Cortex of kidney (tissue), 1 donor: ENCODE data around the gene AGRN.

ENCODE experiments used
- DNase-seq: peaks from one replicate; lab custom pipeline; 2025; lab: John Stamatoyannopoulos, UW

AGRN gene

GRCh38 chr1:1038694-1039093 is 18.8 kb downstream of the AGRN start:
- DNase-seq = no peak

- no peak for DNase-seq
These were observed 19.4 kb downstream of the AGRN start for GRCh38 chr1:1039145-1039910.

DNA sequence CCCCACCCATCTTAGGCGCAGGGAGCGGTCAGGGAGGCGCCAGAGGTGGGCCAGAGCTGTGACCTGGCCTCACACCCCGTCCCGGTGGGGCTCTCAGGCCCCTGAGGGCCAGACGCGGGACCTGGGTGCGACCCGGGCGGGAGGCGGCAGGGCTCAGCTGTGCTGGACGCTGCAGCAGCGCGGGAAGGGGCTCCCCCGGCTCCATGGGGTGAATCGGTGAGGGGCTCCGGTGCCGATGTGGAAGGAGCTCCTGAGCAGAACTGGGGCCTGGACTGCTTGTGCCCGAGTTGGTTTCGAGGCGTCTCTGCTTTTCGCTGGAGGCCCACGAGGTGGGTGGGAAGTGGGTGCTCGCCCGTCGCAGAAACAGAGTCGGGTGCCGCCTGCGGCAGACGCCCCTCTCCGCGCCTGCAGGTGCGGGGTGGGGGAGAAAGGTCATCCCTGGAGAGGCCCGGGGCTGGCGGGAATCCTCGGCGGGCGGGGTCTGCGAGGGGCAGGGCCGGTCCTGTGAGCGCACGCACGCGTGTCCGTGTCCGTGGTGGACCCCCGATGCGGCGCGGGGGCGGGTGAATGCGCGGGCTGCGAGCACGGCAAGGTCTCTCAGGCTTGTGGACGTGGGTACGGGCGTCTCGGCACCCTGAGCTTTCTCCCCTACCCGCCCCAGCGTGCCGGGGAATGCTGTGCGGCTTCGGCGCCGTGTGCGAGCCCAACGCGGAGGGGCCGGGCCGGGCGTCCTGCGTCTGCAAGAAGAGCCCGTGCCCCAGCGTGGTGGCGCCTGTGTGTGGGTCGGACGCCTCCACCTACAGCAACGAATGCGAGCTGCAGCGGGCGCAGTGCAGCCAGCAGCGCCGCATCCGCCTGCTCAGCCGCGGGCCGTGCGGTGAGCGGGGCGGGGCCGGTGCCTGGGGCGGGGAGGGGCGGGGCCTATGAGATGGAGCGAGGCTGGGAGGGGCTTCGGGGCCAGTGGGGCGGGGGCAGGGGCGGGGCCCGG is 20.4 kb downstream of the AGRN start:
- DNase-seq = no peak

DNA sequence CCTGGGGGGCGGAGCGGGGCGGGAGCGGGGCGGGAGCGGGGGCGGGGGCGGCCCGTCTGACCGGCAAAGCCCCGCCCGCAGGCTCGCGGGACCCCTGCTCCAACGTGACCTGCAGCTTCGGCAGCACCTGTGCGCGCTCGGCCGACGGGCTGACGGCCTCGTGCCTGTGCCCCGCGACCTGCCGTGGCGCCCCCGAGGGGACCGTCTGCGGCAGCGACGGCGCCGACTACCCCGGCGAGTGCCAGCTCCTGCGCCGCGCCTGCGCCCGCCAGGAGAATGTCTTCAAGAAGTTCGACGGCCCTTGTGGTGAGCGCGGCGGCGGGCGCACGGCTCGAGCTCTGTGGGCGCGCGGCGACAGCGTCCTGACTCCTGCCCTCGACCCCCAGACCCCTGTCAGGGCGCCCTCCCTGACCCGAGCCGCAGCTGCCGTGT is 21.2 kb downstream of the AGRN start:
- no peak for DNase-seq

DNA sequence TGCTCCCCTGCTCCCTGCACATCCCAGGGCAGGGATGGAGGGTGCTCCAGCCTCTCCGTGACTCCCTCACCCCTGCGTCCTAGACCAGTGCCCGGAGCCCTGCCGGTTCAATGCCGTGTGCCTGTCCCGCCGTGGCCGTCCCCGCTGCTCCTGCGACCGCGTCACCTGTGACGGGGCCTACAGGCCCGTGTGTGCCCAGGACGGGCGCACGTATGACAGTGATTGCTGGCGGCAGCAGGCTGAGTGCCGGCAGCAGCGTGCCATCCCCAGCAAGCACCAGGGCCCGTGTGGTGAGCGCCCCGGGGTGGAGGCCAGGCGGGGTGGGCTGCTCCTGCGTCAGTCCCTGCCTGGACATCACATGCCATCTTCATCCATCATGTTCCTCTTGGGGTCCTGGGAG is 22.0 kb downstream of the AGRN start:
- DNase-seq = no peak

- no peak for DNase-seq
These were observed 22.9 kb downstream of the AGRN start for GRCh38 chr1:1042835-1043234.

- DNase-seq = no peak
These were observed 23.5 kb downstream of the AGRN start for GRCh38 chr1:1043411-1043810.

- no peak for DNase-seq
These were observed 24.0 kb downstream of the AGRN start for GRCh38 chr1:1043921-1044320.

- no peak for DNase-seq
These were observed 24.6 kb downstream of the AGRN start for GRCh38 chr1:1044455-1045078.

GRCh38 chr1:1045129-1045528 is 25.2 kb downstream of the AGRN start:
- no peak for DNase-seq

- no peak for DNase-seq
These were observed 26.3 kb downstream of the AGRN start for GRCh38 chr1:1046243-1046642.

DNA sequence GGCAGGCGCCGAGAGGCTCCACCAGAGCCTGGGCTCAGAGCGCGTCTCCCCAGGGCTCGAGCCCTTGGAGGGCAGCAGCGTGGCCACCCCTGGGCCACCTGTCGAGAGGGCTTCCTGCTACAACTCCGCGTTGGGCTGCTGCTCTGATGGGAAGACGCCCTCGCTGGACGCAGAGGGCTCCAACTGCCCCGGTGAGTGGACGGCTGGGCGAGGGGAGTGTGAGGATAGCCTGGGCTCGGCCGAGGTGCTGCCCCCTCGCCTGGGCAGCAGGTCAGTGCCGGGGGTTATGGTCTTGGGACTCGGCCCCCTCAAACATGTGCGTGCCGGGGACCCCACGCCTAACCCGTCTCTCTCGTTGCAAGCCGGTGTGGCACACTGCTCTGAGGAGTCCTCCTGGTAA is 26.8 kb downstream of the AGRN start:
- no peak for DNase-seq

DNA sequence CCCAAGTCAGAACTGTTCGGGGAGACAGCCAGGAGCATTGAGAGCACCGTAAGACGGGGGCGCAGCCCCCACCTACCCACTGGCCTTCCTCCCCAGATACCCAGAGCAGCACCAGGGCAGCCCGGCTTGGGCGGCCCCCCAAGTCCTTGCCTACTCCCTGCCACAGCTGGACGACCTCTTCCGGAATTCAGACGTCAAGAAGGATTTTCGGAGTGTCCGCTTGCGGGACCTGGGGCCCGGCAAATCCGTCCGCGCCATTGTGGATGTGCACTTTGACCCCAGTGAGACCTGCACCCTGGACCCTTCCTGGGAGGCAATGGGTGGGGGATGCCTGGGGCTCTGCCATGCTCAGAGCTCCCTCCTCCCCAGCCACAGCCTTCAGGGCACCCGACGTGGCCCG is 27.5 kb downstream of the AGRN start:
- no peak for DNase-seq

- DNase-seq = no peak
These were observed 28.0 kb downstream of the AGRN start for GRCh38 chr1:1047963-1048362.

- DNase-seq = no peak
These were observed 28.8 kb downstream of the AGRN start for GRCh38 chr1:1048765-1049164.

DNA sequence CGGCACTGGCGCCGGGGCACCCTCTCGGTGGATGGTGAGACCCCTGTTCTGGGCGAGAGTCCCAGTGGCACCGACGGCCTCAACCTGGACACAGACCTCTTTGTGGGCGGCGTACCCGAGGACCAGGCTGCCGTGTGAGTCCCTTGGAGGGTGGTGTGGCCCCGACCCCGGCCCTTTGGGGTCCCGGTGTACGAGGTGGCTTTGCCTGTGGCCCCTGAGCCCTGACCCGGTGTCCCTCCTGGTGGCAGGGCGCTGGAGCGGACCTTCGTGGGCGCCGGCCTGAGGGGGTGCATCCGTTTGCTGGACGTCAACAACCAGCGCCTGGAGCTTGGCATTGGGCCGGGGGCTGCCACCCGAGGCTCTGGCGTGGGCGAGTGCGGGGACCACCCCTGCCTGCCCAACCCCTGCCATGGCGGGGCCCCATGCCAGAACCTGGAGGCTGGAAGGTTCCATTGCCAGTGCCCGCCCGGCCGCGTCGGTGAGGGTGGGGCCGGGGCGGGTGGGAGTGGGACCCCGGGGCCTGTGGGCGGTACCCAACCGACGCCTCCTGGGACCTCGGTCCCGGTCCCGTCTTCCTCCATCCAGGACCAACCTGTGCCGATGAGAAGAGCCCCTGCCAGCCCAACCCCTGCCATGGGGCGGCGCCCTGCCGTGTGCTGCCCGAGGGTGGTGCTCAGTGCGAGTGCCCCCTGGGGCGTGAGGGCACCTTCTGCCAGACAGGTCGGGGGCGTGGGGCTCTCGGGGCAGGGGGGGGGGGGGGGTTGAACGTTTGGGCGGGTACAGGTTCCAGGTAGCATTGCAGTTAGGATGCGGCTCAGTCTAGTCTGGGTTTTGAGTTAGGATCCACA is 29.6 kb downstream of the AGRN start:
- DNase-seq = no peak

- no peak for DNase-seq
These were observed 30.7 kb downstream of the AGRN start for GRCh38 chr1:1050577-1051052.

- no peak for DNase-seq
These were observed 31.3 kb downstream of the AGRN start for GRCh38 chr1:1051127-1051810.

- no peak for DNase-seq
These were observed 32.3 kb downstream of the AGRN start for GRCh38 chr1:1052003-1052840.

GRCh38 chr1:1053022-1053421 is 33.1 kb downstream of the AGRN start:
- no peak for DNase-seq
